ENCODE results near the gene KRTAP15-1.

GRCh38 chr21:30391492-30392025 is 48.5 kb upstream of the KRTAP15-1 start:
- no peak for TF ChIP-seq CTCF (IDR thresholded peaks at IDR 0.05)
- no peak for TF ChIP-seq ZFX (IDR thresholded peaks at IDR 0.05; ENCODE audit: borderline replicate concordance)
